Endothelial cell of umbilical vein (primary cell): ENCODE measurements around the gene KRTAP10-1.

Experiments
- CTCF ChIP-seq, 2 donors: IDR thresholded peaks; 1 replicate in 1 of 2; 2 replicates in 1 of 2; pipeline ENCODE4 v1.5.1; 2011; ENCODE audit warnings: low read length in 2 of 2, mild to moderate bottlenecking in 2 of 2, moderate library complexity in 2 of 2, control low read depth in 1 of 2, inconsistent platforms in 1 of 2, low read depth in 1 of 2; ENCODE audit not compliant: insufficient read depth in 1 of 2; ENCODE audit errors: extremely low read depth in 1 of 2
- EZH2 ChIP-seq: IDR thresholded peaks from 2 replicates; pipeline ENCODE4 v1.6.1; 2012; ENCODE audit warnings: borderline replicate concordance, low read depth, mild to moderate bottlenecking, moderate library complexity, low read length, inconsistent platforms; ENCODE audit not compliant: severe bottlenecking
- MYC ChIP-seq: IDR thresholded peaks from one replicate; pipeline ENCODE4 v1.6.1; 2011; ENCODE audit warnings: mild to moderate bottlenecking, low read depth, low read length
- POLR2A ChIP-seq: IDR thresholded peaks from 2 replicates; pipeline ENCODE4 v1.6.1; 2012; ENCODE audit warnings: low read depth, mild to moderate bottlenecking, control low read depth, low read length

GRCh38 chr21:44578371-44579055, 38.5 kb upstream of the KRTAP10-1 start:
- TF ChIP-seq CTCF (IDR thresholded peaks at IDR 0.05; ENCODE audit: extremely low read depth in 1 of 2, insufficient read depth in 1 of 2, low read depth in 1 of 2, low read length in 2 of 2) (no peak), MYC (no peak), POLR2A (no peak), EZH2 (no peak)
